ENCODE measurements around the gene KIAA1217.

Gene KIAA1217

GRCh38 chr10:24235471-24235870 is 26.5 kb downstream of the KIAA1217 start:
- H3K9ac ChIP-seq (ENCODE audit: low read length): no peak overlapping the region
- no peaks in the 10 kb centered on the region for H4K20me1 ChIP-seq (ENCODE audit: insufficient read depth, low read length)
- no peak overlapping the region for H3K4me2 ChIP-seq (ENCODE audit: low read length)
- H3K27ac ChIP-seq (ENCODE audit: low read length): no peak overlapping the region
- no peak overlapping the region for H2AFZ ChIP-seq (ENCODE audit: low read depth, low read length)
- H3K27me3 ChIP-seq (ENCODE audit: low read depth, low read length): no peaks in the 10 kb centered on the region
- no peaks in the 10 kb centered on the region for H3K9me3 ChIP-seq (ENCODE audit: insufficient read depth, low read length)
- TF ChIP-seq EZH2phosphoT487 (IDR thresholded peaks at IDR 0.05; ENCODE audit: low read depth) (no peak), CTCF (IDR thresholded peaks at IDR 0.05; ENCODE audit: low read depth, low read length) (no peak)
- no peaks in the 10 kb centered on the region for H3K4me1 ChIP-seq (ENCODE audit: low read length)
- no peaks in the 10 kb centered on the region for H3K36me3 ChIP-seq (replicated peaks; ENCODE audit: low read depth, low read length)
- no peak overlapping the region for H3K4me3 ChIP-seq (ENCODE audit: low read length)
- no peaks in the 10 kb centered on the region for H3K79me2 ChIP-seq (ENCODE audit: low read length)

GRCh38 chr10:24237801-24238395 is 29.0 kb downstream of the KIAA1217 start:
- Histone ChIP-seq H3K36me3 (replicated peaks; ENCODE audit: low read depth, low read length) (no peaks in the 10 kb centered on the region), H3K4me3 (ENCODE audit: low read length) (no peak overlapping the region), H3K79me2 (ENCODE audit: low read length) (no peaks in the 10 kb centered on the region), H3K9ac (ENCODE audit: low read length) (no peak overlapping the region), H3K4me2 (ENCODE audit: low read length) (no peak overlapping the region), H2AFZ (ENCODE audit: low read depth, low read length) (no peak overlapping the region), H3K9me3 (ENCODE audit: insufficient read depth, low read length) (no peaks in the 10 kb centered on the region), H3K27ac (ENCODE audit: low read length) (no peak overlapping the region), H4K20me1 (ENCODE audit: insufficient read depth, low read length) (no peaks in the 10 kb centered on the region), H3K4me1 (ENCODE audit: low read length) (no peaks in the 10 kb centered on the region), H3K27me3 (ENCODE audit: low read depth, low read length) (no peaks in the 10 kb centered on the region)
- TF ChIP-seq EZH2phosphoT487 (IDR thresholded peaks at IDR 0.05; ENCODE audit: low read depth) (no peak), CTCF (IDR thresholded peaks at IDR 0.05; ENCODE audit: low read depth, low read length) (no peak)

GRCh38 chr10:24238519-24239247 is 29.7 kb downstream of the KIAA1217 start:
- H4K20me1 ChIP-seq (ENCODE audit: insufficient read depth, low read length): no peaks in the 10 kb centered on the region
- H3K4me1 ChIP-seq (ENCODE audit: low read length): no peaks in the 10 kb centered on the region
- TF ChIP-seq CTCF (IDR thresholded peaks at IDR 0.05; ENCODE audit: low read depth, low read length): no peak
- no peak for TF ChIP-seq EZH2phosphoT487 (IDR thresholded peaks at IDR 0.05; ENCODE audit: low read depth)
- no peak overlapping the region for H3K27ac ChIP-seq (ENCODE audit: low read length)
- H3K36me3 ChIP-seq (replicated peaks; ENCODE audit: low read depth, low read length): no peaks in the 10 kb centered on the region
- H3K9ac ChIP-seq (ENCODE audit: low read length): no peak overlapping the region
- no peak overlapping the region for H3K4me2 ChIP-seq (ENCODE audit: low read length)
- no peaks in the 10 kb centered on the region for H3K79me2 ChIP-seq (ENCODE audit: low read length)
- H3K27me3 ChIP-seq (ENCODE audit: low read depth, low read length): no peaks in the 10 kb centered on the region
- H3K9me3 ChIP-seq (ENCODE audit: insufficient read depth, low read length): no peaks in the 10 kb centered on the region
- H3K4me3 ChIP-seq (ENCODE audit: low read length): no peak overlapping the region
- no peak overlapping the region for H2AFZ ChIP-seq (ENCODE audit: low read depth, low read length)

GRCh38 chr10:24239289-24240040 is 30.5 kb downstream of the KIAA1217 start:
- Histone ChIP-seq H3K9ac (ENCODE audit: low read length) (no peak overlapping the region), H3K27ac (ENCODE audit: low read length) (no peak overlapping the region), H3K4me1 (ENCODE audit: low read length) (no peaks in the 10 kb centered on the region), H3K9me3 (ENCODE audit: insufficient read depth, low read length) (no peaks in the 10 kb centered on the region), H2AFZ (ENCODE audit: low read depth, low read length) (no peak overlapping the region), H3K36me3 (replicated peaks; ENCODE audit: low read depth, low read length) (no peaks in the 10 kb centered on the region), H4K20me1 (ENCODE audit: insufficient read depth, low read length) (no peaks in the 10 kb centered on the region), H3K27me3 (ENCODE audit: low read depth, low read length) (no peaks in the 10 kb centered on the region), H3K79me2 (ENCODE audit: low read length) (no peaks in the 10 kb centered on the region), H3K4me2 (ENCODE audit: low read length) (no peak overlapping the region), H3K4me3 (ENCODE audit: low read length) (no peak overlapping the region)
- no peak for TF ChIP-seq EZH2phosphoT487 (IDR thresholded peaks at IDR 0.05; ENCODE audit: low read depth)
- TF ChIP-seq CTCF (IDR thresholded peaks at IDR 0.05; ENCODE audit: low read depth, low read length): no peak
